ENCODE results near the gene ABCG4.
"Not testable (repeated sequence)": the region's sequence is repeated elsewhere in the genome, so short reads cannot be mapped to it uniquely, and the experiment has no call there.

ABCG4 gene

GRCh38 chr11:119184399-119184798, 35.5 kb downstream of the ABCG4 start:
- not testable (repeated sequence) for DNase-seq (ENCODE audit: low read depth)

- no peak for DNase-seq (ENCODE audit: low read depth)
Observed at GRCh38 chr11:119185981-119186634, 37.3 kb downstream of the ABCG4 start.

GRCh38 chr11:119187123-119187892, 38.5 kb downstream of the ABCG4 start:
- DNase-seq (ENCODE audit: low read depth): no peak

- DNase-seq (ENCODE audit: low read depth): no peak
Observed at GRCh38 chr11:119188067-119188466, 39.2 kb downstream of the ABCG4 start.

- no peak for DNase-seq (ENCODE audit: low read depth)
Observed at GRCh38 chr11:119188887-119189286, 40.0 kb downstream of the ABCG4 start.

GRCh38 chr11:119189393-119189792, 40.5 kb downstream of the ABCG4 start:
- DNase-seq (ENCODE audit: low read depth): no peak

GRCh38 chr11:119190531-119190930, 41.7 kb downstream of the ABCG4 start:
- DNase-seq (ENCODE audit: low read depth): no peak

GRCh38 chr11:119191265-119191664, 42.4 kb downstream of the ABCG4 start:
- not testable (repeated sequence) for DNase-seq (ENCODE audit: low read depth)

GRCh38 chr11:119192111-119192510, 43.3 kb downstream of the ABCG4 start:
- DNase-seq (ENCODE audit: low read depth): no peak

- DNase-seq (ENCODE audit: low read depth): no peak
Observed at GRCh38 chr11:119193001-119193400, 44.1 kb downstream of the ABCG4 start.

GRCh38 chr11:119193626-119194025, 44.8 kb downstream of the ABCG4 start:
- no peak for DNase-seq (ENCODE audit: low read depth)

GRCh38 chr11:119194811-119195440, 46.1 kb downstream of the ABCG4 start:
- no peak for DNase-seq (ENCODE audit: low read depth)

- DNase-seq (ENCODE audit: low read depth): no peak
Observed at GRCh38 chr11:119195680-119196079, 46.8 kb downstream of the ABCG4 start.

GRCh38 chr11:119196833-119197483, 48.1 kb downstream of the ABCG4 start:
- peak; percentile 39 for DNase-seq (ENCODE audit: low read depth)

GRCh38 chr11:119198925-119199324, 50.1 kb downstream of the ABCG4 start:
- DNase-seq (ENCODE audit: low read depth): no peak

GRCh38 chr11:119201236-119201635, 52.4 kb downstream of the ABCG4 start:
- not testable (repeated sequence) for DNase-seq (ENCODE audit: low read depth)

GRCh38 chr11:119202554-119202953, 53.7 kb downstream of the ABCG4 start:
- no peak for DNase-seq (ENCODE audit: low read depth)

GRCh38 chr11:119204066-119204465, 55.2 kb downstream of the ABCG4 start:
- DNase-seq (ENCODE audit: low read depth): no peak

GRCh38 chr11:119205080-119205479, 56.2 kb downstream of the ABCG4 start:
- DNase-seq (ENCODE audit: low read depth): no peak

- peak; percentile 86 for DNase-seq (ENCODE audit: low read depth)
Observed at GRCh38 chr11:119205574-119206510, 57.0 kb downstream of the ABCG4 start, which contains the start of gene CBL. TSS of gene CBL (plus strand) at chr11:119206339. CDS start at chr11:119206418, 79 bp downstream.
